GM18861 (cell line): ENCODE measurements around the gene CEP97.
"Not testable (repeated sequence)": the region's sequence is repeated elsewhere in the genome, so short reads cannot be mapped to it uniquely, and the experiment has no call there.

Experiments
- ATAC-seq: cut with Tn5 transposase; IDR thresholded peaks from one replicate; pipeline ENCODE4 v1.9.1; 2021; ENCODE audit not compliant: unreplicated experiment

Gene CEP97

GRCh38 chr3:101724329-101725193, at the start of gene CEP97:
Gene CEP97, plus strand, starts transcription at chr3:101724614. Its CDS starts 63 bp downstream, at chr3:101724677.
- peak; percentile 82 for ATAC-seq

GRCh38 chr3:101675709-101676215, 48.7 kb upstream of the CEP97 start:
- no peak for ATAC-seq

- peak; percentile 79 for ATAC-seq
Observed at GRCh38 chr3:101676216-101676764, 48.1 kb upstream of the CEP97 start.

DNA sequence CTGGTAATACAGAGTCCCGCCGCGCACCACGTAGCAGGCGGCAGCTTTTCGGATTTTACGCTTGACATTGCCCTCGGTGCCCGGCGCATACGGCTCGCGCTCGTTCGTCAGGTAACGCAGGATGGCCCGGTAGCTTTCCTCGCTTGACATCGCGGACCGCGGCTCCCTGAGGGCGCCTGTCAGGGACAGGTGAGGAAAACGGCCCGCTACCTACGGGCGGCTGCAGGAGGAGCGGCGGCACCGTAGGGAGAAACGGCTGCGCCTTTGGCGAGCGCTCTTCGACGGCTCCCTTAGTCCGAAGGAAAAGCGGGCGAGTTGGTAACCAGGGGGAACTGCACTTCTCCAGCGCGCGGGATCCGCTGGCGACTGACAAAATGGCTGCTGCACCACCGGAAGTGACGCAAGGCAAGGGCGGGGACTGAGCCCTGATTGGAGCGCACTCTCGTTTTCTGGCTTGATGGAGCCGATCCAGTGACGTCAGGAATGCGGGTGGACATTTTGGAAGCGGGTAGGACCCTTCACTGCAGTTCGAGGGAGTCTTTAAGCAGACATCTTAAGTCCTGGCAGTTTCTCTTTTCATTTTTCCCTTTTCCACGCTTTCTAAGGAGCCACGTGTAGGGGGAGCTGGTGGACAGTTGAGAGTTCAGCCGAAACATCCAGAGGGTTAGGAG, 47.5 kb upstream of the CEP97 start, which contains the start of gene ZBTB11:
Gene ZBTB11 (minus strand): TSS at position 368 of the 671 bp plus-strand sequence. CDS start 218 bp downstream, at position 150.
- peak; percentile 69 for ATAC-seq

- no peak for ATAC-seq
Observed at GRCh38 chr3:101677436-101678286, 46.8 kb upstream of the CEP97 start.

- ATAC-seq = not testable (repeated sequence)
Observed at GRCh38 chr3:101678837-101679236, 45.6 kb upstream of the CEP97 start.

- ATAC-seq = no peak
Observed at GRCh38 chr3:101680466-101680865, 43.9 kb upstream of the CEP97 start.

GRCh38 chr3:101685050-101685400, 39.4 kb upstream of the CEP97 start:
- ATAC-seq = no peak

DNA sequence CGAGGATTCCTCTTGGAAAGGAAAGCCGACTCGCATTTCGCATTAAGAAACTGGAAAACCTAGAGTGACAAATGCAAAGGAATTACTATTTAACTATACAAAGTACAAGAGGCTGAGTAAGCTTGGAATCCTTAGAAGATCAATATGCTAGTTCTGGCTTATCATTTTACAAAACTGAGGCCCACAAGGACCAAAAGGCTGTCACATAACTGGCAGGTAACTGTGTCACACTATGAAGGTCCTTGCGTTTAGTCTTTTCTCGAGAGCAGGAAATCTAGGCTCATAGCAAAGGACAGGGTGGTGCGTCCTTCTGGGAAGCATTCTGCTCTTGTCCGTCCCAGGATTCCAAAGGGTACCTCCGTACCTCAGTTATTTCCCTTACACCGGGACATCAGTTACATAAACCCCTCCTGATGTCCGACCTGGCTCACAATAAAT, 38.5 kb upstream of the CEP97 start:
- no peak for ATAC-seq

DNA sequence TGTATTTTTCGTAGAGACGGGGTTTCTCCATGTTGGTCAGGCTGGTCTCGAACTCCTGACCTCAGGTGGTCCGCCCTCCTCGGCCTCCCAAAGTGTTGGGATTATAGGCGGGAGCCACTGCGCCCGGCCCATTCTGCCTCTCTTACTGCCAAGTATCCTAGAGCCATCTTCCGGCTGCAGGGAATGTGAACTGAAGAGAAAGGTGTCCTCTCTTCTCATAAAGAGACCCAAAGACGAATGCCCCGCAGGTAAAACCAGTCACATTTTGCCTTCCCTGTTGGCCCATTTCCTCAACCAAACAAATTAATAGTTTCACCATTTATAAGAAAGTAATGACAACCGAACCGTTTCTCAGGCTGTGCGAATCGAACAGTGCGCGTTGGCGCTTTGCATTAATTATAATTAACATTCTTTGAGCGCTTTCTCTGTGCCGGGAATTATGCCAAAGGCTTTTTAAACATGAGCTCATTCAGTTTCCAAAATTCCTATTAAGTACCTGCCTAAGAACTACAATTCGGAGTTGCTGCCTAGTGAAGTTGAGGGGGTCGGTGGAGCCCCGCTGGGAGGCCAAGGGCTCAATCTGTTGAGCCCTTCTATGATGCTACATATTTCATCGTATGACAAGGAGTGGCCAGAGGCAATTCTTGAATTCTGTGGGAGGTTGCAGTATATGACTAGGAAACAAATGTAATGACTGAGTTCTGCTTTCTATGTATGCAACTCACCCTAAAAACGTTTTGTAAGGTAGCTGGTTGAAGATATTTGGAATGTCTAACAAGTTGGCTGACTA, 37.1 kb upstream of the CEP97 start:
- no peak for ATAC-seq

DNA sequence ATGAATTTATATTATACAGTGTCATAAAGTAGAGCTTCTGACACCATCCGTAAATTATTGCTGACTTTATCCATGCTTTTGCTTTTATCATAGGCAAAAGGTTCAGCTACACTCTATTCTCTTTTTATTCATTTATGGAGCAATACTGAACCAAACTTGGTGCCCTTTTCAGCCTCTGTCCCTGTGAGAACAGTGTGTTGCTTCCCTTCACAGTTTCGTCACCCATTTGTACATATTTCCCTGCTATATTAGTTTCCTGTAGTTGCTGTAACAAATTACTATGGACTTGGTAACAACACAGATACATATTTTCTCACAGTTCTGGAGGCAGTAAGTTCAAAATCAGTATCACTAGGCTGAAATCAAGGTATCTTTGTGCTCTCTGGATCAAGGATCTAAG, 35.1 kb upstream of the CEP97 start:
- no peak for ATAC-seq

GRCh38 chr3:101690972-101691371, 33.4 kb upstream of the CEP97 start:
- peak; percentile 50 for ATAC-seq

GRCh38 chr3:101691685-101692671, 32.4 kb upstream of the CEP97 start:
- not testable (repeated sequence) for ATAC-seq

DNA sequence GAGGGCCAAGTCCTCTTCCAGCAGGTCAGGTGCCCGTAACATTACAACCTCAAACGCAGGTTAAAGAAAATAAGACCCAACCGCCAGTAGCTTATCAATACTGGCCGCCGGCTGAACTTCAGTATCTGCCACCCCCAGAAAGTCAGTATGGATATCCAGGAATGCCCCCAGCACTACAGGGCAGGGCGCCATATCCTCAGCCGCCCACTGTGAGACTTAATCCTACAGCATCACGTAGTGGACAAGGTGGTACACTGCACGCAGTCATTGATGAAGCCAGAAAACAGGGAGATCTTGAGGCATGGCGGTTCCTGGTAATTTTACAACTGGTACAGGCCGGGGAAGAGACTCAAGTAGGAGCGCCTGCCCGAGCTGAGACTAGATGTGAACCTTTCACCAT, 30.9 kb upstream of the CEP97 start:
- peak; percentile 72 for ATAC-seq

DNA sequence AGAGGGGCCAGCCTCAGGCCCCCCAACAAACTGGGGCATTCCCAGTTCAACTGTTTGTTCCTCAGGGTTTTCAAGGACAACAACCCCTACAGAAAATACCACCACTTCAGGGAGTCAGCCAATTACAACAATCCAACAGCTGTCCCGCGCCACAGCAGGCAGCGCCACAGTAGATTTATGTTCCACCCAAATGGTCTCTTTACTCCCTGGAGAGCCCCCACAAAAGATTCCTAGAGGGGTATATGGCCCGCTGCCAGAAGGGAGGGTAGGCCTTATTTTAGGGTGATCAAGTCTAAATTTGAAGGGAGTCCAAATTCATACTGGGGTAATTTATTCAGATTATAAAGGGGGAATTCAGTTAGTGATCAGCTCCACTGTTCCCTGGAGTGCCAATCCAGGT, 29.6 kb upstream of the CEP97 start:
- ATAC-seq = not testable (repeated sequence)

- no peak for ATAC-seq
Observed at GRCh38 chr3:101695779-101696372, 28.5 kb upstream of the CEP97 start.

DNA sequence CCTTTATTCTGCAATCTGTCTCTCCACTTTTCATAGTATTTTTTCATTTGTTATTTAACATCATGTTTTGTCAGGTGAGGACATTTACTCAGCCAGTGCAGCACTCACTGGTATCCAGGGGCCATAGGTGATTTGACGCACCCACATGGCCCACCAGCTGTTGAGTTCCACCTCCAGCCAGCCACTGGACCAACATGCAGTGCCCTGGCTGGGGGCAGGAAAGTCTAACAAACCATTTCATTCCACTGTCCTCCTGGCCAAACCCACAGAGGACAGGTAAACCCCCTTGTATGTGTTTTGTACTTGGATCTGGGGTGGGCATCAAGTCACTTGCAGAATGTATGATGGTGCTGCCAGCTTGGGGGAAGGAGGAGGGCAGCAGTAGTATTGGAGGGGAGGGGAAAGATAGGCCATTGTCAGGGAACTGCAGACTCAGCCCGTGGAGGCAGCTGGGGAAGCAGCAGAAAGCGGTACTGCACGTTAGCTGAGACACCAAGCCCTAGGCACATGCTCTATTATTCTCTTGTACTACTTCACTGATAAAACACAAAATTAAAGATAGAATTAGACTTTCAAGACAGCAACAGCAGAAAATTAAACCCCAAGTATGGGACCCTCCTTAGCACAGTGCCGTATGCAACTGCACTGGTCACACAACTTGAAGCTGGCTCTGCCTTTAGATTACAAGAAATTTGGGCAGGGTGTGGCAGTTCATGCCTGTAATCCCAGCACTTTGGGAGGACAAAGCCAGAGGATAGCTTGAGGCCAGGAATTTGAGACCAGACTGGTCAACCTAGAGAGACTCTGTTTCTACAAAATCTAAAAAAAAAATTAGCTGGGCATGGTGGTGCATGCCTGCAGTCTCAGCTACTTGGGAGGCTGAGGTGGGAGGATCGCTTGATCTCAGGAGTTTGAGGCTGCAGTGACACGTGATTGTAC, 22.4 kb upstream of the CEP97 start:
- no peak for ATAC-seq
